Lower lobe of right lung (tissue), 2 donors: Measurements from ENCODE around the gene TCF7L2. TPM values are rescaled to one million over a fixed set of nuclear protein-coding genes. Genes with fewer than 3 reads are reported as not detected.

Experiments
- ATAC-seq, 2 donors: fragments of 200-7000 bp; cut with Tn5 transposase; one replicate each; pipeline ENCODE4 v1.9.1; 2020 to 2022; ENCODE audit warnings: mild to moderate bottlenecking in 2 of 2, moderate library complexity in 2 of 2
- DNase-seq: peaks from one replicate; pipeline ENCODE4 v3.0.0-alpha.2; 2020
- H3K27ac ChIP-seq: fragments of 200-600 bp; one replicate; pipeline ENCODE4 v1.8.0; 2022
- H3K27me3 ChIP-seq: fragments of 200-600 bp; one replicate; pipeline ENCODE4 v1.8.0; 2022; ENCODE audit warnings: low read depth
- H3K36me3 ChIP-seq: fragments of 200-600 bp; one replicate; pipeline ENCODE4 v1.8.0; 2022; ENCODE audit warnings: mild to moderate bottlenecking
- H3K4me1 ChIP-seq: fragments of 200-600 bp; one replicate; pipeline ENCODE4 v1.8.0; 2022
- H3K4me3 ChIP-seq: fragments of 200-600 bp; one replicate; pipeline ENCODE4 v1.8.0; 2022; ENCODE audit warnings: mild to moderate bottlenecking
- H3K9me3 ChIP-seq: fragments of 200-600 bp; one replicate; pipeline ENCODE4 v1.8.0; 2022
- intact Hi-C: fragments of 100-400 bp; cut with DNase I; formaldehyde crosslinking; loops from one replicate; pipeline ENCODE4 v1.11.0; 2022
- total RNA-seq: library from RNA; stranded (reverse); fragmentation: NEBNext Ultra II Directional; extraction: Animal tissue kit (Norgen Biotek cat#: 25700); gene quantifications from one replicate; pipeline ENCODE4 v1.2.1, GENCODE V29; 2021
- TF ChIP-seq, protein P1 (sequence below): fragments of 200-600 bp; IDR thresholded peaks from one replicate; pipeline ENCODE4 v1.8.0; 2022; ENCODE audit warnings: antibody characterized with exemption, mild to moderate bottlenecking
- donor health status: DM: no; HTN: yes; CAD: no; lungs with severe emphysema.

TCF7L2 gene
- total RNA-seq, 1 donor from 2014 or later, result 71.2 TPM

GRCh38 chr10:112952282-112953173 lies 2.5 kb downstream of the TCF7L2 start:
- Histone ChIP-seq H3K27ac (peak overlapping the region; percentile 90), H3K36me3 (no peaks in the 10 kb centered on the region), H3K27me3 (no peaks in the 10 kb centered on the region), H3K9me3 (no peaks in the 10 kb centered on the region), H3K4me1 (peaks cover 53% of the 10 kb centered on the region), H3K4me3 (peak overlapping the region; percentile 78)
- TF ChIP-seq, protein P1, sequence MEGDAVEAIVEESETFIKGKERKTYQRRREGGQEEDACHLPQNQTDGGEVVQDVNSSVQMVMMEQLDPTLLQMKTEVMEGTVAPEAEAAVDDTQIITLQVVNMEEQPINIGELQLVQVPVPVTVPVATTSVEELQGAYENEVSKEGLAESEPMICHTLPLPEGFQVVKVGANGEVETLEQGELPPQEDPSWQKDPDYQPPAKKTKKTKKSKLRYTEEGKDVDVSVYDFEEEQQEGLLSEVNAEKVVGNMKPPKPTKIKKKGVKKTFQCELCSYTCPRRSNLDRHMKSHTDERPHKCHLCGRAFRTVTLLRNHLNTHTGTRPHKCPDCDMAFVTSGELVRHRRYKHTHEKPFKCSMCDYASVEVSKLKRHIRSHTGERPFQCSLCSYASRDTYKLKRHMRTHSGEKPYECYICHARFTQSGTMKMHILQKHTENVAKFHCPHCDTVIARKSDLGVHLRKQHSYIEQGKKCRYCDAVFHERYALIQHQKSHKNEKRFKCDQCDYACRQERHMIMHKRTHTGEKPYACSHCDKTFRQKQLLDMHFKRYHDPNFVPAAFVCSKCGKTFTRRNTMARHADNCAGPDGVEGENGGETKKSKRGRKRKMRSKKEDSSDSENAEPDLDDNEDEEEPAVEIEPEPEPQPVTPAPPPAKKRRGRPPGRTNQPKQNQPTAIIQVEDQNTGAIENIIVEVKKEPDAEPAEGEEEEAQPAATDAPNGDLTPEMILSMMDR, result no peak
- ATAC-seq (peak; percentile 58 to 63), DNase-seq (peak; percentile 49)
- intact Hi-C loops, result no loop called here

DNA sequence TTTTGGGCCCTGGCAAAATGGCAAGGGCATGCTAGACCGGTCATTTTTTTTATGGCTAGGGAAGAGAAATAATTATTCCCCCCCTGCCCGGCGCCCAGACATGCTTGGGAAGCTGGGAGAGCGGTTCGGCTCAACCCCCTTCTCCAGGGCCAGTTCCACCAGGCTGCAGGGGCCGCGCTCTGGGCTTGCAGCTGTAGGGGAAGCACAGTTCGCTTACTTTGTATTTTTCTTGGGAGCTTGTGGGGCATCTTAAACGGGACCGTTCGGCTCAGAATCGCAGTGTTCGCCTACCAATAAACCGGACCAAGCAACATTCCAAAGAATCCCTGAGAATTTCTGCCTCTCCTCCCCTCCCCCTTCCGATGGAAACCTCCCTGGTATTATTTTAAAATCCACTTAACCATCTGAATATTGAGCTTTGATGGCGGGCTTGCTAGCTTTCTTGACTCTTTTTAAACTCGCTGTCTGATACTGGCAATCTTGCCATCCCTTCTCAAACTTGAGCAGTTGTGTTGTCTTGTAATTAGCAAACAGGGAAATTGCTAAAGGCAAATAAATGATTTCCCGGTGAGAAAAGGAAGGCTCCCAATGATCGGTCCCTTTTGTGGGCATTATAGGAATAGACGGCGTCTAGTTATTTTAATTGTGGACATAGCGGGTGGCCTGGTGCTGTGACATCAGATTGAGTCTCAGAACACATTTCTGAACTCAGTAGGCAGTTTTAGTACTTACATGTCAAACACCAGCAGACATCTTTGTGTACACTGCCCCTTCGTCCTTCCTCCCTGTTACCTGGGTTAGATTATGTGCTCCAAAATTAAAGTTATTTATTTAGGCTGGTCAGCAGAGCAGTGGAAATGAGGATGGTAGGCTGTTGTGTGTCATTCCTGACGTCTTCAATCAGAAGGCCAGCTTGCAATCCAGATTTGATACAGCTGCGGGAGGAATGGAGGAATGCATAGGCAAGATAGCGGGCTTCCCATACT lies 3.4 kb downstream of the TCF7L2 start:
- peaks cover 61% of the 10 kb centered on the region for H3K4me1 ChIP-seq
- H3K9me3 ChIP-seq, result no peaks in the 10 kb centered on the region
- TF ChIP-seq, protein P1, result no peak
- no peaks in the 10 kb centered on the region for H3K36me3 ChIP-seq
- H3K4me3 ChIP-seq, result peak overlapping the region; percentile 78
- ATAC-seq (no peak), DNase-seq (peak; percentile 51)
- no peaks in the 10 kb centered on the region for H3K27me3 ChIP-seq
- H3K27ac ChIP-seq, result peak overlapping the region; percentile 90
- intact Hi-C loops, result no loop called here

- DNase-seq (no peak), ATAC-seq (no peak)
- TF ChIP-seq, protein P1, result no peak
- Histone ChIP-seq H3K4me3 (peak overlapping the region; percentile 42), H3K36me3 (no peaks in the 10 kb centered on the region), H3K9me3 (no peaks in the 10 kb centered on the region), H3K27ac (peak overlapping the region; percentile 26), H3K27me3 (no peaks in the 10 kb centered on the region), H3K4me1 (peaks cover 69% of the 10 kb centered on the region)
- intact Hi-C loops, result no loop called here
Observed at GRCh38 chr10:112954974-112955581, 5.0 kb downstream of the TCF7L2 start.

DNA sequence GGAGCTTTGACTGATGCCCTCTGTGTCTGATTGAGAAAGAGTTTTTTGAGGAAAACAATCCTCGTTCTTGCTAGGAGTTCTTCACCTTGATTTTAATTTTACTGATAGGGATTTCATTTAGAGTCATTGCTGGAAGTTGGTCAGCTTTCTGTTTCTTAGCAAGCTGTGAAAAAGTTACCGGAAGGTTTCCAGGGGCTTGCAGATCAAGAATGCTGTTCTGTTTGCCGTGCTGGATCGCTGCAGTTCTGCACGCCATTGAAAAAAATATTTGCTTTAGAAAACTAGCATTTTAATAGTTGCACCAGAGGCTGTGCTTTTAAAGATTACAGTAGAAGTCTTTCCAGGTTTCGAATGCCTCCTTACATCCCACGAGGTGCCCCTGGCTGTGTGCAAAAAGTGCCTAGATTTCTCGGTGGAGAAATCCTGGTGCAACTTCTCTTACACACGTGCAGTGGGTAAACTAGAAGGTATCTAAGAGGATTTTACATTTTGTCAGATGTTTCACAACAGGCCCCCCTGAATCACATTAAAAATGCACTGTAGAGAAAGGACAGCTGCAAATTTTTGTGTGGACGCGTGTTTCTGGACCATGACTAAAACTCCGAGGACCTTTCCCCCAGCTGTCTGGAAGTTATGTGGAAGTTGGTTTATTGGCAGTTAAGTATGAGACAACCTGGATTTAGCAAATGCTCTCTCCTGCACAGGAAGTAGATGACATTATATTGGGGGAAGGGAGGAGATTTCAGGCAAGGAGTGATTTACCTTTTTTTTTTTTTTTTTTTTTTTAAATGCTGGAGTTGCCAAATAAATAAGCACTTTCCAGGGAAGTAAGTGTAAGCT lies 5.8 kb downstream of the TCF7L2 start:
- H3K4me3 ChIP-seq, result peak overlapping the region; percentile 42
- no peaks in the 10 kb centered on the region for H3K27me3 ChIP-seq
- H3K36me3 ChIP-seq, result no peaks in the 10 kb centered on the region
- intact Hi-C loops, result no loop called here
- no peaks in the 10 kb centered on the region for H3K9me3 ChIP-seq
- peaks cover 69% of the 10 kb centered on the region for H3K4me1 ChIP-seq
- DNase-seq, result no peak
- H3K27ac ChIP-seq, result peak overlapping the region; percentile 26
- no peak for ATAC-seq
- TF ChIP-seq, protein P1, result no peak
